ENCODE results near the gene HIGD1B.

The HIGD1B gene

DNA sequence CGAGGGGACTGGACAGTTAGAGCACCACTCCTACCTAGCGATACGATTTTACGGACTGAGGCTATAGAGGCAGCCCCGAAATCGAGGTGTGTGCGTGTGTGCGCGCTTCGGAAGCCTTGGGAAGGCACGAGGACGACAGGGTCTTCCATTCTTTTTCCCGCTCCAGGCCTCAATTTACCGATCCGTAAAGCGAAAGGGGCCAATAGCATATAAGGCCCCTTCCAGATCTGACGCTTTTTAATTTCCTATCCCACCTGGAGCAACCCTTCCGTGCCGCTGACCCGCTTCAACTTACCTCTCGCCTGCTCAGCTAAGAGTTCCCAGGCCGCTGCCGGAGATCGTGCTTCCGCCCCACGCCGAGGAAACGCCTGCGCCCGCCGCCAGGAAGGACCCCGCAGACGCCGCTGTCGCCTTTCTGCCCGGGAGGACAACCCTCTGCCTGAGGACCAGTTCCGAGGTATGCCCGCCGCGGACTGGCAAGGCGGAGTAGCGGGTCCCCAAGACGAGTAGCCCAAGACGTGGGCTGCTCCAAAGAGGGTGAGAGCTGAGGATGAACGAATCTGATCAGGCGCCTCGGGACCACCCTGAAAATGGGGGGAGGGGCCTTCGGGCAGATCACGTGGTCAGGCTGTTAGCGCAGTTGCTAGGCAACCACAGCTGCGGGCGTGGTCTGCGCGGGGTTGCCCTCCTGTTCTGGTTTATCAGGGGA, 51.5 kb downstream of the HIGD1B start, which contains the start of gene EFTUD2:
TSS of gene EFTUD2 (minus strand) at position 372 of the 709 bp plus-strand sequence. CDS start 4,924 bp downstream, outside the sequence.
- peak within 1 kb of the TSS; percentile 85 for H3K4me3 ChIP-seq (replicated peaks; ENCODE audit: low read depth, low read length)
- TF ChIP-seq, protein P1, sequence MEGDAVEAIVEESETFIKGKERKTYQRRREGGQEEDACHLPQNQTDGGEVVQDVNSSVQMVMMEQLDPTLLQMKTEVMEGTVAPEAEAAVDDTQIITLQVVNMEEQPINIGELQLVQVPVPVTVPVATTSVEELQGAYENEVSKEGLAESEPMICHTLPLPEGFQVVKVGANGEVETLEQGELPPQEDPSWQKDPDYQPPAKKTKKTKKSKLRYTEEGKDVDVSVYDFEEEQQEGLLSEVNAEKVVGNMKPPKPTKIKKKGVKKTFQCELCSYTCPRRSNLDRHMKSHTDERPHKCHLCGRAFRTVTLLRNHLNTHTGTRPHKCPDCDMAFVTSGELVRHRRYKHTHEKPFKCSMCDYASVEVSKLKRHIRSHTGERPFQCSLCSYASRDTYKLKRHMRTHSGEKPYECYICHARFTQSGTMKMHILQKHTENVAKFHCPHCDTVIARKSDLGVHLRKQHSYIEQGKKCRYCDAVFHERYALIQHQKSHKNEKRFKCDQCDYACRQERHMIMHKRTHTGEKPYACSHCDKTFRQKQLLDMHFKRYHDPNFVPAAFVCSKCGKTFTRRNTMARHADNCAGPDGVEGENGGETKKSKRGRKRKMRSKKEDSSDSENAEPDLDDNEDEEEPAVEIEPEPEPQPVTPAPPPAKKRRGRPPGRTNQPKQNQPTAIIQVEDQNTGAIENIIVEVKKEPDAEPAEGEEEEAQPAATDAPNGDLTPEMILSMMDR (IDR thresholded peaks at IDR 0.05; ENCODE audit: low read depth, low read length, missing control alignments): no peak
- DNase-seq (ENCODE audit: extremely low read depth, low read depth): no peak

Measured in HFF-Myc (cell line).